Body of pancreas (tissue), 4 donors: ENCODE measurements around the gene ZNF365.
"Not testable (repeated sequence)": the region's sequence is repeated elsewhere in the genome, so short reads cannot be mapped to it uniquely, and the experiment has no call there.

Experiments
- CTCF ChIP-seq, 7 experiments: fragments of 450-650 bp in 4 of 7; fragments of 200-600 bp in 3 of 7; sonication (generic) in 3 of 7; IDR thresholded peaks; one replicate each; pipeline ENCODE4 v1.5.1; 2016 to 2019; ENCODE audit warnings: antibody characterized with exemption in 7 of 7
- POLR2A ChIP-seq, 3 donors: fragments of 450-650 bp; IDR thresholded peaks; one replicate each; pipeline ENCODE4 v1.6.1; 2016; ENCODE audit warnings: antibody characterized with exemption in 3 of 3, mild to moderate bottlenecking in 2 of 3

- TF ChIP-seq CTCF, POLR2A (IDR thresholded peaks at IDR 0.05): not testable (repeated sequence)
Measured at GRCh38 chr10:62358151-62358550, 16.0 kb upstream of the ZNF365 start.
